Prostate gland (tissue), 2 donors: ENCODE data around the gene CDK14. TPM values are rescaled to one million over a fixed set of nuclear protein-coding genes. Genes with fewer than 3 reads are reported as not detected.

Experiments
- DNase-seq: peaks from one replicate; pipeline ENCODE4 v3.0.0-alpha.2; 2019; ENCODE audit warnings: low spot score
- H3K27ac ChIP-seq, 2 donors: fragments of 200-600 bp; sonication (generic); 2 replicates each; pipeline ENCODE4 v1.5.1; 2017 to 2019
- H3K27me3 ChIP-seq: fragments of 200-600 bp; sonication (generic); replicated peaks from 2 replicates; pipeline ENCODE4 v1.5.1; 2019; ENCODE audit not compliant: insufficient read depth
- H3K36me3 ChIP-seq, 2 donors: fragments of 200-600 bp; sonication (generic); 1 replicate in 1 of 2; 2 replicates in 1 of 2; pipeline versions ENCODE4 v1.5.1 to v1.8.1; 2017 to 2019
- H3K4me1 ChIP-seq: fragments of 200-600 bp; sonication (generic); replicated peaks from 2 replicates; pipeline ENCODE4 v1.5.1; 2019
- H3K4me3 ChIP-seq, 2 donors: fragments of 200-600 bp; sonication (generic); 2 replicates each; pipeline ENCODE4 v1.5.1; 2017 to 2019
- H3K9me3 ChIP-seq: fragments of 200-600 bp; sonication (generic); 2 replicates; pipeline ENCODE4 v1.5.1; 2017
- POLR2A ChIP-seq: fragments of 450-650 bp; IDR thresholded peaks from one replicate; pipeline ENCODE4 v1.6.1; 2016; ENCODE audit warnings: antibody characterized with exemption, mild to moderate bottlenecking
- POLR2AphosphoS5 ChIP-seq: sonication (generic); formaldehyde crosslinking; IDR thresholded peaks from one replicate; pipeline ENCODE4 v1.6.1; 2017; ENCODE audit warnings: antibody characterized with exemption
- WGBS: methylation state at CpG from one replicate; pipeline ENCODE4 v1.1.5; 2018; 5-methylcytosine and 5-hydroxymethylcytosine counted together
- intact Hi-C: fragments of 100-400 bp; cut with DNase I; formaldehyde crosslinking; loops from one replicate; pipeline ENCODE4 v1.14.2; 2022
- total RNA-seq, 2 donors: library from RNA; depleted of rRNA; stranded (reverse); fragments of >200 nt; gene quantifications; one replicate each; pipeline ENCODE4 v1.1.0, GENCODE V29; 2016
- TF ChIP-seq, protein P1 (sequence below), 4 experiments: fragments of 200-600 bp in 2 of 4; fragments of 450-650 bp in 2 of 4; sonication (generic) in 2 of 4; IDR thresholded peaks; 1 replicate in 3 of 4; 2 replicates in 1 of 4; pipeline ENCODE4 v1.5.1; 2016 to 2019; ENCODE audit warnings: antibody characterized with exemption in 4 of 4, mild to moderate bottlenecking in 2 of 4, moderate library complexity in 2 of 4

The CDK14 gene
- total RNA-seq, 2 donors from 2014 or later: 13.7 to 20.7 TPM

GRCh38 chr7:91045606-91046005, 449.5 kb downstream of the CDK14 start:
- Histone ChIP-seq H3K4me3 (no peak overlapping the region), H3K4me1 (no peaks in the 10 kb centered on the region), H3K36me3 (no peaks in the 10 kb centered on the region), H3K9me3 (no peaks in the 10 kb centered on the region), H3K27ac (no peak overlapping the region), H3K27me3 (no peaks in the 10 kb centered on the region)
- no peak for DNase-seq
- WGBS: 68% methylated on average over 1 of the region's 1 CpG
- intact Hi-C loops: no loop called here
- no peak for TF ChIP-seq POLR2AphosphoS5
- TF ChIP-seq, protein P1, sequence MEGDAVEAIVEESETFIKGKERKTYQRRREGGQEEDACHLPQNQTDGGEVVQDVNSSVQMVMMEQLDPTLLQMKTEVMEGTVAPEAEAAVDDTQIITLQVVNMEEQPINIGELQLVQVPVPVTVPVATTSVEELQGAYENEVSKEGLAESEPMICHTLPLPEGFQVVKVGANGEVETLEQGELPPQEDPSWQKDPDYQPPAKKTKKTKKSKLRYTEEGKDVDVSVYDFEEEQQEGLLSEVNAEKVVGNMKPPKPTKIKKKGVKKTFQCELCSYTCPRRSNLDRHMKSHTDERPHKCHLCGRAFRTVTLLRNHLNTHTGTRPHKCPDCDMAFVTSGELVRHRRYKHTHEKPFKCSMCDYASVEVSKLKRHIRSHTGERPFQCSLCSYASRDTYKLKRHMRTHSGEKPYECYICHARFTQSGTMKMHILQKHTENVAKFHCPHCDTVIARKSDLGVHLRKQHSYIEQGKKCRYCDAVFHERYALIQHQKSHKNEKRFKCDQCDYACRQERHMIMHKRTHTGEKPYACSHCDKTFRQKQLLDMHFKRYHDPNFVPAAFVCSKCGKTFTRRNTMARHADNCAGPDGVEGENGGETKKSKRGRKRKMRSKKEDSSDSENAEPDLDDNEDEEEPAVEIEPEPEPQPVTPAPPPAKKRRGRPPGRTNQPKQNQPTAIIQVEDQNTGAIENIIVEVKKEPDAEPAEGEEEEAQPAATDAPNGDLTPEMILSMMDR (IDR thresholded peaks at IDR 0.05): no peak
- no peak for TF ChIP-seq POLR2A

DNA sequence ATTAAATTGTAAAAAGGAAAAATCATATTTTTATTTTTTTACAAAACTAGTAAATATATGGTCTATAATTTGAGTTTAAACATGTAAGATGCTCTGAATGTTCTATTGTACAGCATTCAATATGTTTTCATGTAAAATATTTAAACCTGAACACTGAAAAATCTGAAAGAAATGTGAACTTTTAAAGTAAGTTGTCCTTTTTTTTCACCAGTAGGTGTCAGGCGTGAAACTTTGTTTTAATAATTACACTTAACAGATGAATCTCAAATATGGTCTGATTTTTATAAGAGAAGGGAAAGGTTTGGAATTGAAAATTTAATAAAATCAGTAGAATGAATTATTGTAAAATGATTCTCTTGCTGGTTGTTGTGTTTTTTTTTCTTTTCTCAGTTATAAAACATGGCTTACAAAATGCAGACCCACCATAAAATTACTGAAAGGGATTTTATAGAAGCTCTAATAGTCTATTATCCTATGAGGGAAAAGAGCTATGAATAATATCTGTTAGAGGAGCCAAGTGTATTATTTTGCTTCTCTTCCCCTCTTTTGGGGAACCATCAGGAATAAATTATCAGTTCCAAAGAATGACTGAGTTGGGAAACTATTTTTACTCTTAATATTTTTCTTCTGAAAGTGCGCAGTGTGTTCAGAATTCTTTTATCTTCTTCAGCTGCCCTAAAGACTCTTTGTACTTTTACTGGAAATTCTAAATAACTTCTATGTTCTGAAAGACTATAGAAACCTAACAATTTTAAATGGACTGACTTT, 450.4 kb downstream of the CDK14 start:
- no peak overlapping the region for H3K27ac ChIP-seq
- no peaks in the 10 kb centered on the region for H3K27me3 ChIP-seq
- no peaks in the 10 kb centered on the region for H3K9me3 ChIP-seq
- no peak for DNase-seq
- WGBS: 60% methylated on average over 2 of the region's 2 CpGs
- TF ChIP-seq, protein P1 (IDR thresholded peaks at IDR 0.05): peak in 2 of 4 experiments; percentile 18 to 19
- no peak for TF ChIP-seq POLR2A
- H3K4me3 ChIP-seq: no peak overlapping the region
- no peaks in the 10 kb centered on the region for H3K36me3 ChIP-seq
- no peaks in the 10 kb centered on the region for H3K4me1 ChIP-seq
- intact Hi-C loops: no loop called here

DNA sequence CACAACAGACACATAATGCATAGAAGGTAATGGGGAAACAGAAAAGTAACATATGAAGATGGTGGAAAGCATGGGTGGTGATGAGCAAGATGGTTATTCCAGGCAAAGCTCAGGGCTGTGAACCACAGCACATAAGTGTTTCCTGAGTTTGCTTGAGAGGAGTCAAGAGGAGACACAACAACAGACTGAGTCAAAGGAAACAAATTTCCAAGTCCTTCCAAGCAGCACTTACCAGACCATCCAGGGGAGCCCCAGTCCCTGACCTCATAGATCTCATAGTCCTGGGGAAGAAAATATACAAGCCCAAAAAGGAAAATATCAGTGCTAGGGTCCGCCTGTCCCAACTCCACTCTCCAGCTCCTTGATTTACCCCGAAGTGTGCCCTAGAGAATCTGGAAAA, 451.5 kb downstream of the CDK14 start:
- Histone ChIP-seq H3K4me1 (no peaks in the 10 kb centered on the region), H3K36me3 (no peaks in the 10 kb centered on the region), H3K27me3 (no peaks in the 10 kb centered on the region), H3K9me3 (no peaks in the 10 kb centered on the region), H3K27ac (no peak overlapping the region), H3K4me3 (no peak overlapping the region)
- 85% methylated on average over 2 of the region's 2 CpGs for WGBS
- intact Hi-C loops: no loop called here
- DNase-seq: no peak
- TF ChIP-seq, protein P1 (IDR thresholded peaks at IDR 0.05): no peak
- TF ChIP-seq POLR2AphosphoS5: no peak
- TF ChIP-seq POLR2A: no peak

DNA sequence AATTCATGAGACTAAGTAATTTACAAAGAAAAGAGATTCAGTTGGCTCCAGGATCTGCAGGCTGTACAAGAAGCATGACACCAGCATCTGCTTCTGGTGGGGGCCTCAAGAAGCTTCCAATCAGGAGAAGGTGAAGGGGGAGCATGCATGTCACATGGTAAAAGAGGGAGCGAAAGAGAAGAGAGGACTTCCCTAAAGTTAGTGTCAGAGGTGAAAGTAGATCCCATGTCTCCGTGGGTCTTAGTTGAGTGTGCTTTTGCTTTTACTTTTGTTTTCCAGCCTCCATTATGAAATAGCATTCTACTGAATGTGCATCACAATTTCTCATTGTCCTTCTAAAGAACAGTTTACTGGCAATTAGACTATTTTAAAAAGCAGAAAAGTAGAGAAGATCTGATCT, 454.6 kb downstream of the CDK14 start:
- no peaks in the 10 kb centered on the region for H3K9me3 ChIP-seq
- no peak overlapping the region for H3K27ac ChIP-seq
- H3K36me3 ChIP-seq: no peaks in the 10 kb centered on the region
- DNase-seq: no peak
- TF ChIP-seq POLR2AphosphoS5 (no peak), POLR2A (no peak)
- TF ChIP-seq, protein P1 (IDR thresholded peaks at IDR 0.05): no peak
- H3K27me3 ChIP-seq: no peaks in the 10 kb centered on the region
- H3K4me3 ChIP-seq: no peak overlapping the region
- intact Hi-C loops: no loop called here
- WGBS: 77% methylated on average over 2 of the region's 2 CpGs
- H3K4me1 ChIP-seq: no peaks in the 10 kb centered on the region

- Histone ChIP-seq H3K9me3 (no peaks in the 10 kb centered on the region), H3K4me3 (no peak overlapping the region), H3K36me3 (no peaks in the 10 kb centered on the region), H3K4me1 (no peaks in the 10 kb centered on the region), H3K27me3 (no peaks in the 10 kb centered on the region), H3K27ac (no peak overlapping the region)
- DNase-seq: no peak
- WGBS: 100% methylated on average over 3 of the region's 3 CpGs
- intact Hi-C loops: no loop called here
- TF ChIP-seq POLR2A (no peak), POLR2AphosphoS5 (no peak)
- TF ChIP-seq, protein P1 (IDR thresholded peaks at IDR 0.05): no peak
Measured at GRCh38 chr7:91051966-91052365, 455.8 kb downstream of the CDK14 start.
